PC-3 (cell line): ENCODE results near the gene STAM. TPM values are rescaled to one million over a fixed set of nuclear protein-coding genes. Genes with fewer than 3 reads are reported as not detected.

ENCODE experiments used
- ATAC-seq: fragments of 200-7000 bp; cut with Tn5 transposase; 2 replicates; pipeline ENCODE4 v1.9.1; 2020; ENCODE audit warnings: mild to moderate bottlenecking, moderate library complexity
- BruUV-seq: library from RNA; stranded (reverse); fragments of 400-500 nt; replicated peaks from 2 replicates; lab custom pipeline; 2021; lab: Mats Ljungman, UMichigan
- CTCF ChIA-PET: fragments of 300-600 bp; sonication (Branson Sonifier 250); formaldehyde crosslinking; loops from one replicate; lab custom pipeline; 2022; ENCODE audit warnings: antibody characterized with exemption; lab: Charles Lee
- POLR2A ChIA-PET: fragments of 300-600 bp; sonication (Branson Sonifier 250); formaldehyde crosslinking; loops from one replicate; lab custom pipeline; 2022; ENCODE audit warnings: antibody characterized with exemption; ENCODE audit not compliant: unreplicated experiment; lab: Charles Lee
- DNase-seq: peaks from one replicate; pipeline ENCODE4 v3.0.0-alpha.2; 2015
- H2AFZ ChIP-seq: fragments of 300-600 bp; sonication (generic); 2 replicates; pipeline ENCODE4 v1.6.0; 2016; ENCODE audit warnings: antibody characterized with exemption, low read length
- H3F3A ChIP-seq: fragments of 300-600 bp; sonication (generic); one replicate; pipeline ENCODE4 v1.6.0; 2017; ENCODE audit warnings: antibody characterized with exemption, low read length, control low read depth, mild to moderate bottlenecking; ENCODE audit not compliant: unreplicated experiment
- H3K27ac ChIP-seq: fragments of 300-600 bp; sonication (generic); 2 replicates; pipeline ENCODE4 v1.5.1; 2016; ENCODE audit warnings: mild to moderate bottlenecking, low read length
- H3K27me3 ChIP-seq: fragments of 300-600 bp; sonication (generic); 2 replicates; pipeline ENCODE4 v1.6.1; 2016; ENCODE audit warnings: low read length, mixed read lengths
- H3K36me3 ChIP-seq: fragments of 300-600 bp; sonication (generic); 2 replicates; pipeline ENCODE4 v1.6.1; 2016; ENCODE audit warnings: low read depth, mixed run types, low read length, mixed read lengths
- H3K4me1 ChIP-seq: fragments of 300-600 bp; sonication (generic); 2 replicates; pipeline ENCODE4 v1.5.1; 2016; ENCODE audit warnings: low read length; ENCODE audit not compliant: insufficient read depth
- H3K4me2 ChIP-seq: fragments of 300-600 bp; sonication (generic); 2 replicates; pipeline ENCODE4 v1.6.0; 2016; ENCODE audit warnings: low read length
- H3K4me3 ChIP-seq: fragments of 300-600 bp; sonication (generic); 2 replicates; pipeline ENCODE4 v1.5.1; 2016; ENCODE audit warnings: mild to moderate bottlenecking, low read length, mixed read lengths
- H3K79me2 ChIP-seq: fragments of 300-600 bp; sonication (generic); 2 replicates; pipeline ENCODE4 v1.6.1; 2017; ENCODE audit warnings: low read length, mixed read lengths
- H3K9ac ChIP-seq: fragments of 300-600 bp; sonication (generic); 2 replicates; pipeline ENCODE4 v1.6.0; 2016; ENCODE audit warnings: mild to moderate bottlenecking, low read length
- H3K9me2 ChIP-seq: fragments of 300-600 bp; sonication (generic); replicated peaks from 2 replicates; pipeline ENCODE4 v1.6.1; 2016; ENCODE audit warnings: mixed run types, low read length, mixed read lengths
- H3K9me3 ChIP-seq: fragments of 300-600 bp; sonication (generic); 2 replicates; pipeline ENCODE4 v1.6.1; 2016; ENCODE audit warnings: low read length, mixed read lengths
- H4K20me1 ChIP-seq: fragments of 300-600 bp; sonication (generic); 2 replicates; pipeline ENCODE4 v1.6.1; 2016; ENCODE audit warnings: low read length, mixed read lengths
- CTCF ChIP-seq: fragments of 300-600 bp; sonication (generic); conservative IDR thresholded peaks from 2 replicates; pipeline ENCODE4 v1.5.1; 2017; ENCODE audit warnings: antibody characterized with exemption, low read depth, mild to moderate bottlenecking, low read length
- EZH2 ChIP-seq: fragments of 300-600 bp; sonication (generic); IDR thresholded peaks from one replicate; pipeline ENCODE4 v1.6.1; 2017; ENCODE audit warnings: antibody characterized with exemption, mild to moderate bottlenecking, low read length; ENCODE audit not compliant: unreplicated experiment
- EZH2phosphoT487 ChIP-seq: fragments of 300-600 bp; sonication (generic); IDR thresholded peaks from 2 replicates; pipeline ENCODE4 v1.6.1; 2018; ENCODE audit warnings: mild to moderate bottlenecking, antibody characterized with exemption, low read length, borderline replicate concordance
- intact Hi-C: fragments of 100-400 bp; cut with micrococcal nuclease; formaldehyde crosslinking; loops from 2 replicates; pipeline ENCODE4 v1.9.0; 2023
- total RNA-seq: library from RNA; depleted of rRNA; stranded (reverse); fragments of >200 nt; gene quantifications from 2 replicates; pipeline ENCODE4 v1.2.3, GENCODE V29; 2014

The STAM gene
- total RNA-seq, 1 experiment from 2014 or later = 7.8 TPM

- no peak overlapping the region for H3K9ac ChIP-seq
- H3K79me2 ChIP-seq = peaks cover 52% of the 10 kb centered on the region
- no peaks in the 10 kb centered on the region for H3K4me1 ChIP-seq
- no peak overlapping the region for H3K27ac ChIP-seq
- ChIA-PET CTCF (no interaction called here), POLR2A (no interaction called here)
- BruUV-seq = no TSS peak
- no peaks in the 10 kb centered on the region for H3F3A ChIP-seq
- intact Hi-C loops = no loop called here
- no peaks in the 10 kb centered on the region for H3K9me2 ChIP-seq
- no peaks in the 10 kb centered on the region for H3K36me3 ChIP-seq
- DNase-seq (no peak), ATAC-seq (no peak)
- no peaks in the 10 kb centered on the region for H3K27me3 ChIP-seq
- no peak overlapping the region for H2AFZ ChIP-seq
- no peak overlapping the region for H3K4me2 ChIP-seq
- H4K20me1 ChIP-seq = no peaks in the 10 kb centered on the region
- TF ChIP-seq CTCF = no peak
- TF ChIP-seq EZH2 = no peak
- no peak for TF ChIP-seq EZH2phosphoT487
- H3K9me3 ChIP-seq = no peaks in the 10 kb centered on the region
- no peak overlapping the region for H3K4me3 ChIP-seq
These were observed 40.6 kb downstream of the STAM start for GRCh38 chr10:17684537-17684936.

GRCh38 chr10:17685233-17685840, 41.4 kb downstream of the STAM start:
- intact Hi-C loops = no loop called here
- Histone ChIP-seq H3K4me2 (no peak overlapping the region), H2AFZ (no peak overlapping the region), H4K20me1 (no peaks in the 10 kb centered on the region), H3K4me1 (no peaks in the 10 kb centered on the region), H3K4me3 (no peak overlapping the region), H3K79me2 (peaks cover 44% of the 10 kb centered on the region), H3F3A (no peaks in the 10 kb centered on the region), H3K9me2 (no peaks in the 10 kb centered on the region), H3K27ac (no peak overlapping the region), H3K27me3 (no peaks in the 10 kb centered on the region), H3K9me3 (no peaks in the 10 kb centered on the region), H3K36me3 (no peaks in the 10 kb centered on the region), H3K9ac (no peak overlapping the region)
- TF ChIP-seq CTCF (no peak), EZH2phosphoT487 (no peak)
- CTCF ChIA-PET = no interaction called here
- POLR2A ChIA-PET = no interaction called here
- ATAC-seq (no peak), DNase-seq (no peak)
- no TSS peak for BruUV-seq

- peaks cover 25% of the 10 kb centered on the region for H3K79me2 ChIP-seq
- DNase-seq = no peak
- no peak overlapping the region for H3K27ac ChIP-seq
- ATAC-seq = no peak
- H3K9me3 ChIP-seq = no peaks in the 10 kb centered on the region
- no peaks in the 10 kb centered on the region for H3K4me1 ChIP-seq
- H3K36me3 ChIP-seq = no peaks in the 10 kb centered on the region
- no peak overlapping the region for H3K9ac ChIP-seq
- ChIA-PET POLR2A (no interaction called here), CTCF (no interaction called here)
- intact Hi-C loops = no loop called here
- no TSS peak for BruUV-seq
- no peak overlapping the region for H3K4me3 ChIP-seq
- no peaks in the 10 kb centered on the region for H3K9me2 ChIP-seq
- H3K27me3 ChIP-seq = no peaks in the 10 kb centered on the region
- no peaks in the 10 kb centered on the region for H4K20me1 ChIP-seq
- no peak for TF ChIP-seq EZH2phosphoT487
- no peaks in the 10 kb centered on the region for H3F3A ChIP-seq
- no peak overlapping the region for H3K4me2 ChIP-seq
- H2AFZ ChIP-seq = no peak overlapping the region
These were observed 43.3 kb downstream of the STAM start for GRCh38 chr10:17687117-17687831.
